IPS DF 6.9 (cell line): ENCODE results near the gene ANP32A.
"Not testable (repeated sequence)": the region's sequence is repeated elsewhere in the genome, so short reads cannot be mapped to it uniquely, and the experiment has no call there.

Experiments used
- DNase-seq: peaks from one replicate; pipeline ENCODE4 v3.0.0-alpha.2; 2013; ENCODE audit warnings: low read depth, low spot score
- H3K27ac ChIP-seq: one replicate; pipeline ENCODE4 v1.5.1; 2013; ENCODE audit warnings: low read length, control low read depth
- H3K27me3 ChIP-seq: 2 replicates; pipeline ENCODE4 v1.6.1; 2013; ENCODE audit warnings: mild to moderate bottlenecking, low read length; ENCODE audit not compliant: control insufficient read depth, insufficient read depth
- H3K36me3 ChIP-seq: 2 replicates; pipeline ENCODE4 v1.6.1; 2013; ENCODE audit warnings: low read length; ENCODE audit not compliant: control insufficient read depth, insufficient read depth
- H3K4me1 ChIP-seq: 2 replicates; pipeline ENCODE4 v1.6.1; 2013; ENCODE audit warnings: low read length; ENCODE audit not compliant: control insufficient read depth, insufficient read depth
- H3K4me3 ChIP-seq: 2 replicates; pipeline ENCODE4 v1.5.1; 2013; ENCODE audit warnings: mild to moderate bottlenecking, low read length
- H3K9me3 ChIP-seq: 2 replicates; pipeline ENCODE4 v1.6.1; 2013; ENCODE audit warnings: low read length, inconsistent platforms; ENCODE audit not compliant: control insufficient read depth, insufficient read depth
- WGBS: extraction: QIAGEN DNeasy Blood & Tissue Kit; methylation state at CpG from one replicate; pipeline ENCODE4 v1.1.7; 2013; ENCODE audit warnings: mixed read lengths, missing lambda C conversion rate; ENCODE audit not compliant: insufficient read length, insufficient coverage; 5-methylcytosine and 5-hydroxymethylcytosine counted together

Gene ANP32A

DNA sequence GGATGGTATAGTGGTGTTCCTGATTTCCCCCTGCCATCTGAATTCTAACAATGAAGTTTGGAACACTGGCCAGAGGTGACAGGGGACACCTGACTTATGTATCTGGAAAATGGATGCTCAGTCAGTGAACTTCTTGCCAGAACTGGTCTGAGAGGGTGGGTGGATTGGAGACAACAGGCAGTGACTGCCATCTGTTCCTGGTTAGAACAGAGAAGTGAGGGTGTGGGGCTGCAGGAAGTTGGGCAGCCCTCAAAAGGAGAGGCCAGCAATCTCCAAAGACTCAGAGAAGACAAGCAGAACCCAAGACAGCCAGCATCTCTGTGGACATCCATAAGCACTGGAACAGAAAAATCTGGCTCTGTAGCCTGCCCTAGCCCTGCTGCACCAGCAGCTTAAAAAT, 50.5 kb downstream of the ANP32A start:
- no peaks in the 10 kb centered on the region for H3K36me3 ChIP-seq
- no peak for DNase-seq
- H3K27me3 ChIP-seq, result no peaks in the 10 kb centered on the region
- no peaks in the 10 kb centered on the region for H3K9me3 ChIP-seq
- no peak overlapping the region for H3K4me3 ChIP-seq
- H3K27ac ChIP-seq, result no peak overlapping the region
- H3K4me1 ChIP-seq, result no peaks in the 10 kb centered on the region

DNA sequence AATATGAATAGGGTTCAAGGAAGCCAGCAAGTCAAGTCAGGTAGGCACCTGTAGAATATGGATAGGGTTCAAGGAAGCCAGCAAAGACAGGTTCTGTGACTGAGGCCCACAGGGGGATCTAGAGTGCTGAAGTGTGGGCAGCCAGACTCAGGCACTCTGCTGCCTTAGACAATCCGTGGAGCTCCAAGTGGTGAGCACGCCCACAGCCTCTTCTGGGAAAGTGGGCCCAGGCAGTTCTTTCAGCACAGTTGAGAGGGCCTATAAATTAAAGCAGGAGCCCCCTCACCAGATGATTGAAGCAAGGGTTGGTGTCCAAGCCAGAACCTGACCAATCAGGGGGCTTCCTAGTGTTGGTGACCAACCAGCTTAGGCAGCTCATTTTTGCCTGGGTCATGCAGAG, 51.0 kb downstream of the ANP32A start:
- no peaks in the 10 kb centered on the region for H3K27me3 ChIP-seq
- H3K4me1 ChIP-seq, result no peaks in the 10 kb centered on the region
- H3K4me3 ChIP-seq, result no peak overlapping the region
- H3K27ac ChIP-seq, result no peak overlapping the region
- DNase-seq, result no peak
- no peaks in the 10 kb centered on the region for H3K36me3 ChIP-seq
- no CpG with 5 or more reads among the region's 2 CpGs for WGBS
- no peaks in the 10 kb centered on the region for H3K9me3 ChIP-seq

DNA sequence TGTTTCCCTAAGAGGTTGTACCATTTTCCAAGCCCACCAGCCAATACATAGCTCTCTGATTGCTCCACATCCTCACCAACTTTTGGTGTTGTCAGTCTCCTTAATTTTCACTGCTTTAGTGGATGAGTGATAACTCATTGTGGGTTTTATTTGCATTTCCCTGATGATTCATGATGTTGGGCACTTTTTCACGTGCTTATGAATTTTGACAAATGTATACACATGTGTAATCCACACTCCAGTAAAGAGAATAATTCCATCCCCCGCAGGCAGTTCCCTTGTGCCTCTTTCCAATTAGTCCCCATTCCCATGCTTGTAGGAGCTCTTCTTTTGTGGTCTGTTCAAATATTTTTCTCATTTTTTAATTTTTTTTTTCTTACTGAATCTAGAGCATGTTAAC, 52.4 kb downstream of the ANP32A start:
- H3K9me3 ChIP-seq, result no peaks in the 10 kb centered on the region
- no CpG with 5 or more reads among the region's 2 CpGs for WGBS
- no peak overlapping the region for H3K4me3 ChIP-seq
- no peaks in the 10 kb centered on the region for H3K4me1 ChIP-seq
- H3K27me3 ChIP-seq, result no peaks in the 10 kb centered on the region
- H3K36me3 ChIP-seq, result no peaks in the 10 kb centered on the region
- no peak for DNase-seq
- no peak overlapping the region for H3K27ac ChIP-seq

DNA sequence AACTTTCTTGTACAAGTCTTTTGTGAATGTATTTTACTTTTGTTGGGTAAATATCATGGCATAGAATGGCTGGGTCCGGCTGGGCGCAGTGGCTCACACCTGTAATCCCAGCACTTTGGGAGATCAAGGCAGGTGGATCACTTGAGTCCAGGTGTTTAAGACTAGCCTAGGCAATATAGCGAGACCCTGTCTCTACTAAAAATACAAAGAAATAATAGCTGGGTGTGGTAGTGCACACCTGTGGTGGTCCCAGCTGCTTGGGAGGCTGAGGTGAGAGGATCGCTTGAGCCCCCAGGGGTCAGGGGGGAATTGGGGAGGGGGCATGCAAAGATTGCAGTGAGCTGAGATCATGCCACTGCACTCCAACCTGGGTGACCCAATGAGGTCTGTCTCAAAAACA, 52.9 kb downstream of the ANP32A start:
- H3K4me3 ChIP-seq, result no peak overlapping the region
- no peaks in the 10 kb centered on the region for H3K9me3 ChIP-seq
- H3K36me3 ChIP-seq, result no peaks in the 10 kb centered on the region
- DNase-seq, result no peak
- WGBS, result no CpG with 5 or more reads among the region's 4 CpGs
- H3K27me3 ChIP-seq, result no peaks in the 10 kb centered on the region
- no peak overlapping the region for H3K27ac ChIP-seq
- no peaks in the 10 kb centered on the region for H3K4me1 ChIP-seq

DNA sequence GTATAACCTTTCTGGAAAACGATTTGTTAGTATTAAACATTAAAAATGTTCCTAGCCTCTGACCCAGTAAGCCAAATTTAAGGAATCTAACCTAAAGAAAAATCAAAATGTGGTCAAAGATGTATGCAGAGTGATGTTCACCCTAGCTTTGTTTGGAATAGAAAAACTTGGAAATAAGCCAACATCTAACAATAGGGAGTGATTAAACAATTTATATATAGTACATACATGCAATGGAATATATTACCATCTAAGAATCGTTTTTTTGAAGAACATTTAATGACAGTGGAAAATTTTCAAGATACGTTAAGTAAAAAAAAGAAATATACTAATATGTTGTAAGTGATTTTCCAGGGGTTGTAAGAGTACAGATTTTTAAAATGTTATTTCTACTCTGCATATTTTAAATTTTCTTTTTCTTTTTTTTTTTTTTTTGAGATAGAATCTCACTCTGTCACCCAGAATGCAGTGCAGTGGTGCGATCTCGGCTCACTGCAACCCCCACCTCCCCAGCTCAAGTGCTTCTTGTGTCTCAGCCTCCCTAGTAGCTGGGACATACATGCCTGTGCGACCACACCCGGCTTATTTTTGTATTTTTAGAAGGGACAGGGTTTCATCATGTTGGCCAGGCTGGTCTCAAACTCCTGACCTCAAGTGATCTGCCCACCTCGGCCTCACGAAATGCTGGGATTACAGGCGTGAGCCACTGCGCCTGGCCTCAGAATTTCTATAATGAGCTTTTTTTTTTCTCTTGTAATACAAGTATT, 54.9 kb downstream of the ANP32A start:
- no peak overlapping the region for H3K27ac ChIP-seq
- no peaks in the 10 kb centered on the region for H3K36me3 ChIP-seq
- no peak overlapping the region for H3K4me3 ChIP-seq
- H3K9me3 ChIP-seq, result no peaks in the 10 kb centered on the region
- H3K4me1 ChIP-seq, result no peaks in the 10 kb centered on the region
- no peaks in the 10 kb centered on the region for H3K27me3 ChIP-seq
- no CpG with 5 or more reads among the region's 11 CpGs for WGBS
- DNase-seq, result no peak

DNA sequence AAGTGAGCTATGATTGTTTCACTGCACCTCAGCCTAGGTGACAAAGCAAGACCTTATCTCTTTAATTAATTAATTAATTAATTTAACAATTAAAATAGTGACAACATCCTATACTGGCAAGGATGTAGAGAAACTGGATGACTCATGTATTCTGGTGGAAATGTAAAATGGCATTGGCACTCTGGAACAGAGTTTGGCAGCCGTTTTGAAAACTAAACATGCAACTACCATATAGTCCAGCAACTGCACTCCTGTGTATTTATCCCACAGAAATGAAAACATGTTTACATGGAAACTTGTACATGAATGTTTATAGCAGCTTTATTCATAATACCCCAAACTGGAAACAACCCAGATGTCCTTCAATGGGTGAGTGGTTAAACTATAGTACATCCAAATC, 56.6 kb downstream of the ANP32A start:
- no peak overlapping the region for H3K4me3 ChIP-seq
- no peaks in the 10 kb centered on the region for H3K9me3 ChIP-seq
- H3K27me3 ChIP-seq, result no peaks in the 10 kb centered on the region
- no peaks in the 10 kb centered on the region for H3K4me1 ChIP-seq
- DNase-seq, result no peak
- no CpG with 5 or more reads among the region's 1 CpG for WGBS
- no peak overlapping the region for H3K27ac ChIP-seq
- no peaks in the 10 kb centered on the region for H3K36me3 ChIP-seq

DNA sequence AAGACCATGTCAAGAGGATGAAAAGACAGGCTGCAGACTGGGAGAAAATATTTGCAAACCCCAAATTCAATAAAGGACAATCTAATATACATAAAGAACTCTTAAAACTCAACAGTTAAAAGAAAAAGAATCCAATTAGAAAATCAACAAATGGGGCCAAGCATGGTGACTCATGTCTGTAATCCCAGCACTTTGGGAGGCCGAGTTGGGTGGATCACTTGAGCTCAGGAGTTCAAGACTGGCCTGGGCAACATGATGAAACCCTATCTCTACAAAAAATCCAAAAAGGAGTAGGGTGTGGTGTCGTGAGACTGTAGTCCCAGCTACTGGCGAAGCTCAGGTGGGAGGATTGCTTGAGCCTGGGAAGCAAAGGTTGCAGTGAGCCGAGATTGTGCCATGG, 57.6 kb downstream of the ANP32A start:
- no peaks in the 10 kb centered on the region for H3K36me3 ChIP-seq
- H3K4me1 ChIP-seq, result no peaks in the 10 kb centered on the region
- WGBS, result no CpG with 5 or more reads among the region's 4 CpGs
- no peaks in the 10 kb centered on the region for H3K9me3 ChIP-seq
- no peak for DNase-seq
- H3K27ac ChIP-seq, result no peak overlapping the region
- no peaks in the 10 kb centered on the region for H3K27me3 ChIP-seq
- no peak overlapping the region for H3K4me3 ChIP-seq

DNA sequence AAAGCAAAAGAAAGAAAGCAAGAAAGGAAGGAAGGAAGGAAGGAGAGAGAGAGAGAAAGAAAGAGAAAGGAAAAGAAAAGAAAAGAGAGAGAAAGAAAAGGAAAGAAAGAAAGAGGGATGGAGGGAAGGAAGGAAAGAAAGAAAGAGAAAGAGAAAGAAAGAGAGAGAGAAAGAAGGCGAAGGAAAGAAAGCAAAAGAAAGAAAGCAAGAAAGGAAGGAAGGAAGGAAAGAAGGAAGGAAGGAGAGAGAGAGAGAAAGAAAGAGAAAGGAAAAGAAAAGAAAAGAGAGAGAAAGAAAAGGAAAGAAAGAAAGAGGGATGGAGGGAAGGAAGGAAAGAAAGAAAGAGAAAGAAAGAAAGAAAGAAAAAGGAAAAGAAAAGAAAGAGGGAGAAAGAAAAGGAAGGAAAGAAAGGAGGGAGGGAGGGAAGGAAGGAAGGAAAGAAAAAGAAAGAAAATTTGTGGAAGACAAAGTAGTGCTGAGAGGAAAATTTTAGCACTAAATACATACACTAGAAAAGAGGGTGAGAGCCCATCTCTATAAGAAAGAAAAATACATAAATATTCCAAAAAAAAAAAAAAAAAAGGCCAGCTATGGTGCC, 60.6 kb downstream of the ANP32A start:
- H3K36me3 ChIP-seq, H3K27me3 ChIP-seq, H3K9me3 ChIP-seq, H3K4me1 ChIP-seq, H3K4me3 ChIP-seq, DNase-seq, H3K27ac ChIP-seq: not testable (repeated sequence)
- WGBS, result no CpG with 5 or more reads among the region's 1 CpG

DNA sequence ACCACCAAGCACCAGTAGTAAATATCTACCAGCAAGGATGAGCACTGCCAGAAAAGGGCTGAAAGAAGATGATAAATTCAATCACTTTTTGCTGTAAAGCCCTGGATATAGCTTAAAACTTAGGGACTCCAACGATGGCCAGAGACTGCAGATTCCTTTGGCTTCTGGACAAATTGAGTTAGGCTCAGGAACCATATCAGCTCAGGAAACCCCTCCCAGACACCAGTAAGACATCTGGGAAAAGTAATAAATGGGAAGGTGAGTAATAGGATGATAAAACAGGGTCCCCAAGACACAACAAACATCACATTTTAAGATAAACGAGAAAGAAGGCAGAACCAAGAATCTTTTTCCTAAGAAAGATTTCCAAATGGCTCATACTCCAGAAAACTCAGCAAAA, 65.0 kb downstream of the ANP32A start:
- no peaks in the 10 kb centered on the region for H3K4me1 ChIP-seq
- no peaks in the 10 kb centered on the region for H3K9me3 ChIP-seq
- H3K27me3 ChIP-seq, result no peaks in the 10 kb centered on the region
- no peak overlapping the region for H3K27ac ChIP-seq
- no peaks in the 10 kb centered on the region for H3K36me3 ChIP-seq
- no peak for DNase-seq
- no CpG with 5 or more reads among the region's 2 CpGs for WGBS
- no peak overlapping the region for H3K4me3 ChIP-seq

DNA sequence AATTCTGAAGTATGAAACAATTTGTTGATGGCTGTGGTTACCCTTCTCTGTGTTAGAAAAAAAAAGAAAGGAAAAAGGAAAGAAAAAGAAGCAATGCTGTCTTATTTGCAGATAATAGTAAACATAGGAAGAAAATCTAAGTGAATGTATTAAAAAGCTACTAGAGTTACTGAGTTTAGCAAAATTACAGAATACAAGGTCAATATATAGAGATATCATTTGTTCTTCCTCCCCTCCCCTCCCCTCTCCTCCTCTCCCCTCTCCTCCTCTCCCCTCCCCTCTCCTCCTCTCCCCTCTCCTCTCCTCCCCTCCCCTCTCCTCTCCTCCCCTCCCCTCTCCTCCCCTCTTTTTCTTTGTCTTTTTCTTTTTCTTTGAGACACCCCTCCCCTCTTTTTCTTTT, 69.1 kb downstream of the ANP32A start:
- no peak overlapping the region for H3K27ac ChIP-seq
- H3K4me3 ChIP-seq, result no peak overlapping the region
- DNase-seq, result no peak
- H3K4me1 ChIP-seq, result no peaks in the 10 kb centered on the region
- H3K9me3 ChIP-seq, result no peaks in the 10 kb centered on the region
- H3K27me3 ChIP-seq, result no peaks in the 10 kb centered on the region
- H3K36me3 ChIP-seq, result no peaks in the 10 kb centered on the region

DNA sequence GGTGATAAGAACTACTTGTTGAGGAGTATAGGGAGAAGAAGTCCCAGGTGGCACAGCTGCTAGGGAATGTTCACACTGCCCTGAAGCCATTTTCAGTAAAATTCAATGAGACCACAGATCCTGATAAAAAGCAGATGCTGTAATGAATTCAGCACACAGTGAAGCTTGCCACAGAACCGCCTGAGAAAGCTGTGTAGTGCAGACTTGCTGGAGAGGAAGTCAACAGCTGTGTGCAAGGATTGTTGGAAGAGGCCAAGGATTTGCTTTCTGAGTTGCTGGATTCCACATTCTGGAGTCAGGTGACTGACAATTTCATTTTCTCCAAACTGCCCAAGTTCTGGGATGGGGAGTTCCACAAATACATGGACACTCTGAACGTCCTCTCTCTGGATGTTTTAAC, 70.9 kb downstream of the ANP32A start:
- no CpG with 5 or more reads among the region's 2 CpGs for WGBS
- DNase-seq, result no peak

More for the DNA sequence above, 70.9 kb downstream of the ANP32A start:
- Histone ChIP-seq H3K27ac (no peak overlapping the region), H3K9me3 (no peaks in the 10 kb centered on the region), H3K4me3 (no peak overlapping the region), H3K36me3 (no peaks in the 10 kb centered on the region), H3K4me1 (no peaks in the 10 kb centered on the region), H3K27me3 (no peaks in the 10 kb centered on the region)
